ENCODE measurements around the gene CLK2.

The CLK2 gene

DNA sequence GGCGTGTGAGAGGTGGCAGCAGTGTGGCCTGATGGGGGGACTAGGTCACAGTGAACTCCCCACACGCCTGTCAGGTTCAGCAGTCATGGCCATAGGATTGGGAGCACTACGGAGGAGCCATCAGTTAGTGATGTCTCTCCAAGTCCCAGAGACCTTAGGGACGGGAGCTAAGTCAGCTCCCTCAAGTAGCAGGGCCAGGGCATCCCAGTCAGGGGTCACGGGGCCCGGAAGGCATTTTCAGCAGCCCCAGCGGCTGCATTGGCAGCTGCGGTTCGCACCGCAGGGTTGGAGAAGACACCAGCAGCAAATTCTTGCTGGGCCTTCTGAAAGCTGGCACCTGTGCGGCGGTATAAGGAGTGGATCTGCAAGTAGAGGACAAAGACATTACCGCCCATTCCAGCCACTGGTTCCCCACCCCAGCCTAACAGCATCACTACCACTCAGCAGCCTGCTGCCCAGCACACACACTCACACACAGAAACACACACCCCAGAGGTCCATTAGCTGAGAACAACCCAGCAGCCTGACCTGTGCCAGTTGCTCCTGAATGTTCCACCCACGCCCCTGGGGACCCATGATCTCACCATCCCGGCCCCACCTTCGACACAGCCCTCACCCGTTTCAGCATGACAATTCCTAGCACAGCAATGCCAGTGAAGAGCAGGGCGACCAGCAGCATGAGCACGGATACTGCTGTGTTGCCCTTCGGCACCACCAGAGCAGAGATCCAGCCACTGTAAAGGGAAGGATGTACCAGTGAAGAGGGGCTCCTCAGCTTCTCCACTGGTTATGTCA is 17.0 kb downstream of the CLK2 start:
- H3K9me3 ChIP-seq (replicated peaks; ENCODE audit: insufficient read depth, low read length), result no peaks in the 10 kb centered on the region
- no peaks in the 10 kb centered on the region for H3K27me3 ChIP-seq (replicated peaks; ENCODE audit: insufficient read depth, low read length)
- H3K4me2 ChIP-seq (ENCODE audit: low read depth, low read length), result peak overlapping the region; percentile 95; the same call in 1 of the 2 replicates
- no peaks in the 10 kb centered on the region for H3K9me2 ChIP-seq (replicated peaks; ENCODE audit: insufficient read depth, low read length)
- TF ChIP-seq CTCF (IDR thresholded peaks at IDR 0.05; ENCODE audit: low read length) (no peak), EZH2 (optimal IDR thresholded peaks at IDR 0.05; ENCODE audit: low read depth, low read length) (no peak), EZH2phosphoT487 (IDR thresholded peaks at IDR 0.05; ENCODE audit: low read length) (no peak)
- peaks cover 16% of the 10 kb centered on the region for H3F3A ChIP-seq (ENCODE audit: insufficient read depth, low read length)
- no peak overlapping the region for H2AFZ ChIP-seq (ENCODE audit: low read length)
- H3K4me3 ChIP-seq (ENCODE audit: low read length), result no peak overlapping the region
- H3K36me3 ChIP-seq (replicated peaks; ENCODE audit: insufficient read depth, low read length), result 0 out of 2 replicates have a peak, but pooled peaks cover 2% of the 10 kb centered on the region
- no peak for DNase-seq
- H3K27ac ChIP-seq (ENCODE audit: low read length), result no peak overlapping the region
- peaks cover 24% of the 10 kb centered on the region for H3K79me2 ChIP-seq (ENCODE audit: low read length)
- peaks cover 14% of the 10 kb centered on the region for H3K4me1 ChIP-seq (ENCODE audit: low read length)
- no peak overlapping the region for H3K9ac ChIP-seq (ENCODE audit: low read length)
- no peaks in the 10 kb centered on the region for H4K20me1 ChIP-seq (ENCODE audit: insufficient read depth, low read length)

DNA sequence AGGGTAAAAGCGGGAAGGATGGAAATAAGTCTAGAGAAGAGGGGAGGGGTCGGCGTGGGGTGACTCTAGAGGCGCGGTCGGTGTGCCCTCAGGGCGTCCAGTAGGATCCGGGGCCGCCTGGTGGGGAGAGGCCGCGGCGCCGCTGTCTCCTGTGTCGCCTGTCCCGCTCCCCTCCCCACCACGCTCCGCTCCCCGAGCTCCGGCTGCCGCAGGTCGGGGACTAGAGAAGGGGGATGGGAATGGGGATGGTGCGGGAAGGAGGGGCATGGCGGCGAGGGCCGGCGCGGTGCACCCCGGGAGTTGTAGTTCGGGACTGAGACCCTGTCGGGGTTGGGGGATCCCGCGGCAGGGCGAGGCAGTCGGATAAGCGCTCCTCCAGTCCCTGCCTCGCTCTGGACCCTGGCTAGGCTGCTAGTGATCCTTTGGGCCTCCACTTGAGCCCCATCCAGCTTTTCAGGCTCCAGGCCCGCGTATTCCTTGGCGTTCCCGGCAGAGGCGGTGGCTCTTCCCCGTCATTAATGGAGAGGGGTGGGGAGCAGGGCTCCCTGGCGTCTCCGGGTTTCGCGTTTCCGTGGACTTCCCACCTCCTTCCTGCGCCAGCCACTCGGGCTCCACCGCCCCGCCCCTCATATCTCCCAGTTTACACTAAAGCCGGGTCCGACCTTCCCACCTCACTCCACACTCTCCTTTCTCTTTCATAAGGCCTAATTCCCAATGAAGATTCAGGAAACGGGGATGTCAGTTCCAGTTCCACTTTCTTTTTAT is 17.9 kb downstream of the CLK2 start, which contains the start of gene ENTREP3:
Gene ENTREP3 (minus strand): TSS at position 241 of the 765 bp plus-strand sequence. CDS start 606 bp downstream, outside the sequence.
- no peaks in the 10 kb centered on the region for H3K9me3 ChIP-seq (replicated peaks; ENCODE audit: insufficient read depth, low read length)
- peak within 1 kb of the TSS; percentile 84 for H2AFZ ChIP-seq (ENCODE audit: low read length)
- H3K4me3 ChIP-seq (ENCODE audit: low read length), result peak within 1 kb of the TSS; percentile 66
- H3K36me3 ChIP-seq (replicated peaks; ENCODE audit: insufficient read depth, low read length), result 0 out of 2 replicates have a peak, but pooled peaks cover 2% of the 10 kb centered on the region
- H3F3A ChIP-seq (ENCODE audit: insufficient read depth, low read length), result peaks cover 16% of the 10 kb centered on the region
- H3K79me2 ChIP-seq (ENCODE audit: low read length), result peaks cover 16% of the 10 kb centered on the region
- no peak within 1 kb of the TSS for H3K27ac ChIP-seq (ENCODE audit: low read length)
- no peak for TF ChIP-seq EZH2phosphoT487 (IDR thresholded peaks at IDR 0.05; ENCODE audit: low read length)
- TF ChIP-seq CTCF (IDR thresholded peaks at IDR 0.05; ENCODE audit: low read length), result no peak
- no peak for TF ChIP-seq EZH2 (optimal IDR thresholded peaks at IDR 0.05; ENCODE audit: low read depth, low read length)
- no peaks in the 10 kb centered on the region for H3K9me2 ChIP-seq (replicated peaks; ENCODE audit: insufficient read depth, low read length)
- H3K4me1 ChIP-seq (ENCODE audit: low read length), result peaks cover 11% of the 10 kb centered on the region
- peak within 1 kb of the TSS; percentile 45 for H3K9ac ChIP-seq (ENCODE audit: low read length)
- no peaks in the 10 kb centered on the region for H4K20me1 ChIP-seq (ENCODE audit: insufficient read depth, low read length)
- peak within 1 kb of the TSS; percentile 95 for H3K4me2 ChIP-seq (ENCODE audit: low read depth, low read length)
- no peaks in the 10 kb centered on the region for H3K27me3 ChIP-seq (replicated peaks; ENCODE audit: insufficient read depth, low read length)
- peak; percentile 78 for DNase-seq

GRCh38 chr1:155254714-155255242 is 18.5 kb downstream of the CLK2 start:
- H3K9me2 ChIP-seq (replicated peaks; ENCODE audit: insufficient read depth, low read length), result no peaks in the 10 kb centered on the region
- 0 out of 2 replicates have a peak, but pooled peaks cover 12% of the 10 kb centered on the region for H3K79me2 ChIP-seq (ENCODE audit: low read length)
- peak overlapping the region; percentile 66 for H3K4me3 ChIP-seq (ENCODE audit: low read length)
- H3K9ac ChIP-seq (ENCODE audit: low read length), result peak overlapping the region; percentile 45
- H3K9me3 ChIP-seq (replicated peaks; ENCODE audit: insufficient read depth, low read length), result no peaks in the 10 kb centered on the region
- no peaks in the 10 kb centered on the region for H3K36me3 ChIP-seq (replicated peaks; ENCODE audit: insufficient read depth, low read length)
- H2AFZ ChIP-seq (ENCODE audit: low read length), result peak overlapping the region; percentile 84
- H3K27me3 ChIP-seq (replicated peaks; ENCODE audit: insufficient read depth, low read length), result no peaks in the 10 kb centered on the region
- peaks cover 16% of the 10 kb centered on the region for H3F3A ChIP-seq (ENCODE audit: insufficient read depth, low read length)
- no peak for DNase-seq
- no peak overlapping the region for H3K27ac ChIP-seq (ENCODE audit: low read length)
- no peaks in the 10 kb centered on the region for H4K20me1 ChIP-seq (ENCODE audit: insufficient read depth, low read length)
- peak overlapping the region; percentile 95 for H3K4me2 ChIP-seq (ENCODE audit: low read depth, low read length)
- TF ChIP-seq EZH2phosphoT487 (IDR thresholded peaks at IDR 0.05; ENCODE audit: low read length) (no peak), CTCF (IDR thresholded peaks at IDR 0.05; ENCODE audit: low read length) (no peak), EZH2 (optimal IDR thresholded peaks at IDR 0.05; ENCODE audit: low read depth, low read length) (no peak)
- peaks cover 11% of the 10 kb centered on the region for H3K4me1 ChIP-seq (ENCODE audit: low read length)

Data from MM.1S (cell line).